Measurements from ENCODE around the gene FBXW4.

DNA sequence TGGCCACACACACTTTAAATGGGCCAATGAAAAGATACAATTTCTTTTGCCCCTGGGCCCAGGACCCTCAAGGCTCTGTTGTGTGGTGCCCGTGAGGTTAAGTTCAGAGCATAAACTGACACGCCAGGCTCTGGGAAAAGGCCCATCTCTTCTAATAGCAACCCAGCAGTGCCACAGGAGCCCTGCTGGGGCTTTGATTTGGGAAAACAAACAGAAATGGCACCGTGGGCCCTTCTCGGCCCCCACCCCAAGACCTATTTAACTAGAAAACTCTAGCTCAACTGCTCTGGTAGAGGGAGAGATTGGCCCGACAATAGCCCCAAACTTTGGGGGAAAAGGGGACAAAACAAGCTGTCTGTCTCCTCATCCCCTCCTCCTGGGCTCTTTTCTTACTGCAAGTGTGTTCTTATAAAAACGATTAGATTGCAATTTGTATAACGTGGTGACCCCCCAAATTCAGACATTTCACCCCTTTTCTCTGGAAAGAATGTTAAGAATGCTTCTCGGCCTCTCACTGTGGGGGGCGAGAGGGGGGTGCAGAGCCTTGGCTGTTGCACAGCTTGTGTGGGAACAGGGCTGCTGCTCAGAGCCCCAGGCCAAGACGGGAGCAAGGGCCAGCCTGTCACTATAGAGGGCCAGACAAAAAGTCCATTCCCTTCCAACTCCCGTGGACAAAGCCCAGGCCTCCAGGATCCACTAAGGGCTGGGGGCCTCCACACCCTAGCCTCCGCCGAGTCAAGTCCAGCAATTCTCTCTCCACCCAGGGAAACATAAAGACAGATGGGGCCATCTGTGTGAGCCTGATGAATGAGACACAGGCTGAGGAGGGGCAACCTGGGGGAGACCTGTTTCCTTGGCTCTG, 80.1 kb downstream of the FBXW4 start:
- TF ChIP-seq CTCF (IDR thresholded peaks at IDR 0.05) (no peak), POLR2A (IDR thresholded peaks at IDR 0.05) (no peak)
